ENCODE data around the gene GFOD2. TPM values are rescaled to one million over a fixed set of nuclear protein-coding genes. Genes with fewer than 3 reads are reported as not detected.

Gene GFOD2
- total and polyA plus RNA-seq, 2 of the 13 experiments (the other 11 are each of a cell fraction or from before 2014, with no cell fraction given) = 11.1 to 17.2 TPM

GRCh38 chr16:67666032-67666551 lies 53.0 kb downstream of the GFOD2 start (continued):
- no peak for TF ChIP-seq NFAT5 (CRISPR knock-in tag; IDR thresholded peaks at IDR 0.05)
- no peak for TF ChIP-seq MEIS2 (CRISPR knock-in tag; IDR thresholded peaks at IDR 0.05)
- TF ChIP-seq GZF1 (CRISPR knock-in tag; IDR thresholded peaks at IDR 0.05) = no peak; the same call in none of the 2 replicates
- no peak for TF ChIP-seq MAFK (conservative IDR thresholded peaks at IDR 0.05 in 1 of 2, IDR thresholded peaks at IDR 0.05 in 1 of 2; ENCODE audit: low read length in 2 of 2)
- 0 out of 2 replicates have a peak, but pooled peaks have one; percentile 34 for TF ChIP-seq ZBTB44 (CRISPR knock-in tag; IDR thresholded peaks at IDR 0.05)
- TF ChIP-seq MTF2 (CRISPR knock-in tag; IDR thresholded peaks at IDR 0.05; ENCODE audit: borderline replicate concordance) = 0 out of 2 replicates have a peak, but pooled peaks have one; percentile 51
- TF ChIP-seq PHF8 (CRISPR knock-in tag; IDR thresholded peaks at IDR 0.05) = peak; percentile 22
- TF ChIP-seq HDAC1 (CRISPR knock-in tag; IDR thresholded peaks at IDR 0.05) = peak; percentile 28; the same call in 1 of the 2 replicates
- no peak for TF ChIP-seq ZNF432 (CRISPR knock-in tag; IDR thresholded peaks at IDR 0.05; ENCODE audit: borderline replicate concordance)
- no peak for TF ChIP-seq ZNF274 (CRISPR knock-in tag; IDR thresholded peaks at IDR 0.05)
- no peak for TF ChIP-seq ZNF792 (CRISPR knock-in tag; IDR thresholded peaks at IDR 0.05)
- TF ChIP-seq PPARG (CRISPR knock-in tag; conservative IDR thresholded peaks at IDR 0.05) = no peak; the same call in 1 of the 2 replicates
- peak; percentile 49; the same call in 1 of the 2 replicates for TF ChIP-seq KDM2A (CRISPR knock-in tag; IDR thresholded peaks at IDR 0.05; ENCODE audit: borderline replicate concordance, low read depth)
- TF ChIP-seq SP1 (IDR thresholded peaks at IDR 0.05) = no peak
- TF ChIP-seq SP1 (CRISPR knock-in tag; IDR thresholded peaks at IDR 0.05) = peak; percentile 14; the same call in 1 of the 2 replicates
- TF ChIP-seq ZBTB33 (CRISPR knock-in tag; IDR thresholded peaks at IDR 0.05) = no peak
- TF ChIP-seq ZNF225 (CRISPR knock-in tag; IDR thresholded peaks at IDR 0.05) = no peak; the same call in 1 of the 2 replicates
- TF ChIP-seq ZNF460 (CRISPR knock-in tag; IDR thresholded peaks at IDR 0.05; ENCODE audit: borderline replicate concordance) = no peak
- no peak for TF ChIP-seq HNRNPL (IDR thresholded peaks at IDR 0.05; ENCODE audit: low read depth, low read length)
- TF ChIP-seq THAP7 (CRISPR knock-in tag; IDR thresholded peaks at IDR 0.05) = 0 out of 2 replicates have a peak, but pooled peaks have one; percentile 7
- no peak; the same call in 1 of the 2 replicates for TF ChIP-seq NFKB2 (CRISPR knock-in tag; IDR thresholded peaks at IDR 0.05; ENCODE audit: borderline replicate concordance)
